GM18511 (cell line): Measurements from ENCODE around the gene EVX1.

Experiments
- ATAC-seq: cut with Tn5 transposase; IDR thresholded peaks from one replicate; pipeline ENCODE4 v1.9.1; 2021; ENCODE audit warnings: mild to moderate bottlenecking, moderate library complexity; ENCODE audit not compliant: unreplicated experiment

EVX1 gene

DNA sequence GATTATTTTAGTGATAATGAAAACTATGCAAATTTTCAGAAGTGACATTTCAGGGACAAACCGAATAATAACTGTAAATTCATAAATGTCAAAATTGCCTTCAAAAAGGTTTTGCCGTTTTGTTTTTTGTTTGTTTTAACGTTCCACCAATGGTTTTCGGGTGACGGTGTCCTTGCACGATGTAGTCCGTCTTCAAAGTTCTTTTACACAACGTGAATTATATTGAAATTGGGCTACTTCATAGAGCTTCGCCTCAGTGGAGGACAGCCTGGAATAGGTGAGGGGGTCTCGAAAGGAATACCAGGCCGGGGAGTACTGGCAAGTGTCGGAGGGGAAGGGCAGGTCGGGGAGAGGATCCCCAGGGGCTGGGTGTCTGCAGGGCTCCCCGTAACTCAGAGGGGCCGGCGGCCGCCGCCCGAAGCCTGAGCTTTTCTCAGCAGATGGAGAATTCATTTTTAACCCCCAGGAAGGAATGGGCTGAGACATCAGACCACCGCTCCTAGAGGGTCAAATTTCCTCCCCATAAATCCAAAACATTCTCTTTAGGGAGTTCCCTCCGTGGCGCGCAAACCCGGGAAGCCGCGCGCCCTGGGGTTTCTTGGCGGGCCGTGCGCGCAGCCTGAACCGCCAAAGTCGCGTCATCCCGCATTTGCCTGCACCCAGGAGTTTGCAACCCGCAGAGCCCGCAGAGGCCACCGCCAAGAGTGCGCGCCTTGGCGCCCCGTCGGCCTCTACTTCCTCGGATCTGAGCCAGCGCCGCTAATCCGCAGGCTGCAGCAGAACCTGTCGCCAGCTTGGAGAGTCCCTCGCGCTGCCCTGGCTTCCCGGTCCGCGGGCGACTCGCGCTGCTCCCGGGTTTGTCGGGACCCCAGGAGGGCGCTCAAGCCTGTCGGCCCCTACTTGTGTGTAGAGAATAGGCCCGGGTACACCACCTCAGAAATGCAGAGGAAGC, 17.3 kb upstream of the EVX1 start:
- ATAC-seq = no peak

DNA sequence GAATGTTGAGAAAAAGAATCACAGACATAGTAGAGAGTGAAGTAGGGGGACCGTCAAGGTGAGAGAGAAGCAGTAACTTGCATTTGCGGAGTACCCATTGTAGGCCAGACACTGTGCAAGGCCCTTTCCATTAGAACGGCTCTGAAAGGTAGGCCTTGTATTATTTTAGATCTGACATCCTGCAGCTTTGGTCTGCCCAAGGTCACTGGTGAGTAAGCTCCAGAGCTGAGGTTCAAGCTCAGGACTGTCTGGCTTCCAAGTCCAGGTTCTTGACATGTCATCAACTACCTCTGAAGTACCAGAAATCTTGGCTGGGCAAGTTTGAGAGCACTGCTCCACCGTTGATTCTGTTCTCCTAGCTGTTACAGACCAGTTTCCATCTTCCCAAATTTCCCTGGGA, 13.2 kb upstream of the EVX1 start:
- ATAC-seq = no peak

GRCh38 chr7:27235387-27236311, 7.0 kb upstream of the EVX1 start:
- ATAC-seq = no peak

DNA sequence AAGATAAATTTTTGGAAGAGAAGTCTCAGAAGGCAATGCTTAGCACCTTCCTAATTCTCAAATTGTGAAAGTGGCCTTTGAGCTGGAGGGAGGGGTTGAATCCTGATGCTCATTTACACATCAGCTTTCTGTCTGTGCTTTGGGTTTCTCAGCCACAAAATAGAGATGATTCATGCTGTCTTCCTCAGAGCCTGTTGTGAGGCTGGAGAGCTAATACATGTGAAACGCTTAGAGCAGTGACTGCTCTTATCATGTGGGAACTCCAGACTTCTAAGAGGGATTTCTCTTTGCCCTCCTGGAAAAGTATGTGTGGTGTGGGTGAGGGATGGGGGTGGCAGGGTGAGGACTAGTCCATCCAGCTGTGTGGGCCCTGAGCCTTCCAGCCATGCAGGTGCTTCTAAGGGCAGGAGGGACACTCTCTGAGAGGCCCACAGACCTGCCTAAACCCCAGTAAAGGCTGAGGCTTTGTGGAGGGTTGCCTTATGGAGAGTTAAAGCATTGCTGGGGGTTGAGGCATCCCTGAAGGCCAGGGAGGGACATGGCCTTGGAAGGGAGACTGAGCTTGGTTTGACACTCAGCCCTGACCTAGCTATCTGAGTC, 4.8 kb upstream of the EVX1 start:
- ATAC-seq = no peak

GRCh38 chr7:27238979-27239386, 3.6 kb upstream of the EVX1 start:
- no peak for ATAC-seq

DNA sequence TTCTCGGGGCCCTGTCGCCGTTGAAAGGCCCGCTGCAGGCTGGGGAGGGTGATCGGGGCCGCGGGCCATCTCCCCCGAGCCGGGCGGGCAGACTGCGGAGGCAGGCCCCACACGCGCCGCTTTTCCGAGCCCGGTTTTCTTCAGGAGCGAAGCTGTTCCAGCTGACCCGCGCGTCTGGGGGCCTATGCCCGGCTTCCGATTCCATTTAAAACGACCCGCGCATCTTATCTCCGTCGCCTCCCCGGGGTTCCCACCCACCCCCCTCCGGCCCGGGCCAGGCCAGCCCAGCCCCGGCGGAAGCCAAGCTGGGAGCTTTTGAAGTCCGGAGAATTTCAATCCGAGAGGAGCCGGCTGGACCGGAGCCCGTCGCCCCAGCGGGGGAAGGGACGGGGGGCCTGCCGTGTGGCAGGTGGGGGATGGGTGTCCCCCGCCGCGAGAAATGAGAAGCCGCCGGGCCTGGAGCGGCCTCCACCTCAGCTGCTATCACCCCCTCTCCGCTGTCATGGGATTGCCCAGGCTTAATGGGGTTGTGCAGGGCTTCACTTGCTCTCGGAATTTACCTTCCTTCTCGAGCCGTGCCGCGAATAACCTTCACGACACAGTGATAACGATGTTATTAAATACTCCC, 3.1 kb upstream of the EVX1 start:
- no peak for ATAC-seq

- ATAC-seq = no peak
Measured at GRCh38 chr7:27240015-27240731, 2.4 kb upstream of the EVX1 start.

- no peak for ATAC-seq
Measured at GRCh38 chr7:27241189-27242056, 1.2 kb upstream of the EVX1 start.

DNA sequence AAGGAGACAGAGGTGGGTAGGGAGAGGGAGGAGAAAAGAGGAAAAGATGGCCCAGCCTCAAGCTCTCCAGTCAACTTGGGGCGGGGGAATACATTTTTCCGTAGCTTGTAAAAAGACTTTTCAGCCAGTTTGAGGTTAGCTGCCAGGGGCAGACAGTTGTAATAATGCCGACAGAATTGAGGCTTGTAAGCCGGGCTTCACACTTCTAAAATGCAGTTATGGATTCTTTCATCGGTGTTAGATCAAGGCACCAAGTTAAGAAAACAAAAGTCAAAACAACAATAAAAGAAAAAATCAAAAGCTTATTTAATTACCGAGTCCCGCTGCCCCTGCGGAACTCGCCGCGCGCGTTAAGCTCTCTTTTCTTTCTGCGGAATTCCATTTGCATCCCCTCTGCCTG, 448 bp upstream of the EVX1 start:
- no peak for ATAC-seq

GRCh38 chr7:27243340-27244163, 950 bp downstream of the EVX1 start:
- no peak for ATAC-seq

GRCh38 chr7:27244488-27245123, 2.0 kb downstream of the EVX1 start:
- ATAC-seq = no peak

- ATAC-seq = no peak
Measured at GRCh38 chr7:27245124-27245797, 2.7 kb downstream of the EVX1 start.

- ATAC-seq = no peak
Measured at GRCh38 chr7:27245798-27246691, 3.4 kb downstream of the EVX1 start.

- ATAC-seq = no peak
Measured at GRCh38 chr7:27247000-27247399, 4.4 kb downstream of the EVX1 start.

GRCh38 chr7:27247452-27248426, 5.1 kb downstream of the EVX1 start:
- ATAC-seq = no peak
